Thymus (tissue), 11 donors: ENCODE results near the gene VEPH1. TPM values are rescaled to one million over a fixed set of nuclear protein-coding genes. Genes with fewer than 3 reads are reported as not detected.

Experiments
- DNase-seq, 9 donors: peaks; one replicate each; pipeline ENCODE4 v3.0.0-alpha.2; 2013; ENCODE audit warnings: low spot score in 9 of 9, low read depth in 6 of 9, missing footprints in 1 of 9
- H3K27ac ChIP-seq, 2 donors: one replicate each; pipeline ENCODE4 v1.5.1; 2013; ENCODE audit warnings: control low read depth in 1 of 2, low read depth in 1 of 2, low read length in 1 of 2, mild to moderate bottlenecking in 1 of 2, moderate library complexity in 1 of 2
- H3K27me3 ChIP-seq, 2 donors: one replicate each; pipeline ENCODE4 v1.5.1; 2013; ENCODE audit warnings: low read length in 1 of 2; ENCODE audit not compliant: control insufficient read depth in 2 of 2, insufficient read depth in 1 of 2
- H3K36me3 ChIP-seq, 2 donors: one replicate each; pipeline ENCODE4 v1.5.1; 2013; ENCODE audit warnings: low read length in 1 of 2, mild to moderate bottlenecking in 1 of 2, moderate library complexity in 1 of 2; ENCODE audit not compliant: control insufficient read depth in 2 of 2, insufficient read depth in 2 of 2
- H3K4me1 ChIP-seq, 2 donors: one replicate each; pipeline ENCODE4 v1.5.1; 2013; ENCODE audit warnings: low read length in 2 of 2; ENCODE audit not compliant: control insufficient read depth in 2 of 2, insufficient read depth in 2 of 2
- H3K4me3 ChIP-seq, 2 donors: one replicate each; pipeline ENCODE4 v1.5.1; 2013; ENCODE audit warnings: low read length in 2 of 2, control low read depth in 1 of 2, mild to moderate bottlenecking in 1 of 2
- H3K9me3 ChIP-seq, 2 donors: one replicate each; pipeline ENCODE4 v1.5.1; 2013; ENCODE audit warnings: low read length in 1 of 2, mild to moderate bottlenecking in 1 of 2; ENCODE audit not compliant: control insufficient read depth in 2 of 2, insufficient read depth in 1 of 2
- WGBS: extraction: QIAGEN DNeasy Blood & Tissue Kit; methylation state at CpG from one replicate; pipeline ENCODE4 v1.1.7; 2013; 5-methylcytosine and 5-hydroxymethylcytosine counted together
- polyA plus RNA-seq: library from polyadenylated mRNA; stranded (reverse); fragments of 200-250 nt; gene quantifications from one replicate; pipeline ENCODE4 v1.2.3, GENCODE V29; 2013
- total RNA-seq: library from RNA; stranded (reverse); fragments of 120-200 nt; gene quantifications from one replicate; pipeline ENCODE4 v1.2.4, GENCODE V29; 2013
- donor health status: healthy.

The VEPH1 gene
- total and polyA plus RNA-seq, 2 donors: 0.19 to 1.5 TPM

DNA sequence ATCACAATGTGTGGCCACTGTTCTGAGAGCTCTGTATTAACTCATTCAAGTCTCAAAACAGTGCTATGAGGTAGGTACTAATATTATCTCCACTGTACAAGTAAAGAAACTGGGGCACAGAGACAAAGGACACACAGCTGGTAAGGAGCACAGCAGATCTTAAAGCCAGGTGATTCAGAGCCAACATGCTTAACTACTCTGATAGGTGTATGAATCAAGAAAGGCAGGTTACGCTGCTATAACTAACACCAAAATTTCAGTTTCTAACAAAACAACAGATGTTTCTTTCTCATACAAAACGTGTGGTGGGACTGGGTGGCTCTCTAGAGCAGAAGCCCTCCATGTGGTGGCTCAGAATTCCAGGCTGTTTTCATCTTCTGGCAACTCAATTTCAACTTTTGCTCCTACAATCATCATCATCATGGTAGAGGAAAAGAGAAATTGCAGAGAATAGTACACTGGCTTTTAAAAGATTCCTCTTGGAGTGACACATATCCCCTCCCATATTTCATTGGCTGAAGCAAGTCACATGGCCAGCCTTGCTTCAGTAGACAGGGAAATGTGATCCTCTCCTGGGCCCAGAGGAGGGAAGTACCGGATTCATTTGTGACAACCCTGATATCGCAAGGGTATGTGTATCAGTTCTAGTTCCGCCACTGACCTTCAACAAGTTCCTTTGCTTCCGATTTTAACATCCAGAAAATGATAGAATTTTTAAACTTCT lies 192.7 kb downstream of the VEPH1 start:
- H3K27me3 ChIP-seq: no peaks in the 10 kb centered on the region
- DNase-seq: no peak
- no peak overlapping the region for H3K4me3 ChIP-seq
- WGBS: 94% methylated on average over 6 of the region's 6 CpGs
- no peaks in the 10 kb centered on the region for H3K36me3 ChIP-seq
- H3K4me1 ChIP-seq: no peaks in the 10 kb centered on the region
- no peak overlapping the region for H3K27ac ChIP-seq
- no peaks in the 10 kb centered on the region for H3K9me3 ChIP-seq

DNA sequence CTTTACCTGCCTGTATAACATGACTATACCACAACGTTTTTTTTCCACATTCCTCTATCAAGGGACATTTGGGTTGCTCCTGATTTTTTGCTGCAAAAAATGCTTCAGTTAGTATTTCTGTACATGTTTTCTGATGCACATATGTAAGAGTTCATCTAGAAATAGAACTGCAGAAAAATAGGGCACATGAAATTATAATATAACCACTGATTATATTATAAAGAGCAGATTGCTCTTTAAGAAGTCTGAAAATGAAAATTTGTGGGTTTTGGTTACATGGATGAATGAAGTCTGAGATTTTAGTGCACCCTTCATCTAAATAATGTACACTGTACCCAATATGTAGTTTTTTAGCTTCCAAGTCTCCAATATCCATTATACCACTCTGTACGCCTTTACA lies 196.7 kb downstream of the VEPH1 start:
- H3K27me3 ChIP-seq: no peaks in the 10 kb centered on the region
- H3K36me3 ChIP-seq: no peaks in the 10 kb centered on the region
- 90% methylated on average over 2 of the region's 2 CpGs for WGBS
- no peak overlapping the region for H3K27ac ChIP-seq
- H3K9me3 ChIP-seq: no peaks in the 10 kb centered on the region
- no peaks in the 10 kb centered on the region for H3K4me1 ChIP-seq
- no peak for DNase-seq
- no peak overlapping the region for H3K4me3 ChIP-seq

DNA sequence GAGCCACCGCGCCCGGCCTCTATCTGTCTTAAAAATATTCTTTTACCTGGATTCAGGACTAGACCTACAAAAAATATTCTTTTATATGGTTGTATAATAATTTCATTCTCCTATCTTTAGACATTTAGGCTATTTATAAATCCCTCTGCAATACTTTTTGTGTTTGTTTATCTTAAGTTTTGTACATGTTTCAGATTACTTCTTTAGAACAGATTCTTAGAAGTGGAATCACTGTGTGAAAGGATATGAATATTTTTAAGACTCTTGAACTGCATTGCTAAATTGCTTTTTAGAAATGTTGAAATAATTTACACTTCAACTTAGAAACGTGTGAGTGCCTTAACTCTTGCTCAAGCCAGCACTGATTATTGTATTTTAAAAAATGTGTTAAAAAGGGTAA lies 197.8 kb downstream of the VEPH1 start:
- Histone ChIP-seq H3K36me3 (no peaks in the 10 kb centered on the region), H3K4me1 (no peaks in the 10 kb centered on the region), H3K27me3 (no peaks in the 10 kb centered on the region), H3K4me3 (no peak overlapping the region), H3K27ac (no peak overlapping the region), H3K9me3 (no peaks in the 10 kb centered on the region)
- WGBS: 98% methylated on average over 4 of the region's 4 CpGs
- DNase-seq: no peak

DNA sequence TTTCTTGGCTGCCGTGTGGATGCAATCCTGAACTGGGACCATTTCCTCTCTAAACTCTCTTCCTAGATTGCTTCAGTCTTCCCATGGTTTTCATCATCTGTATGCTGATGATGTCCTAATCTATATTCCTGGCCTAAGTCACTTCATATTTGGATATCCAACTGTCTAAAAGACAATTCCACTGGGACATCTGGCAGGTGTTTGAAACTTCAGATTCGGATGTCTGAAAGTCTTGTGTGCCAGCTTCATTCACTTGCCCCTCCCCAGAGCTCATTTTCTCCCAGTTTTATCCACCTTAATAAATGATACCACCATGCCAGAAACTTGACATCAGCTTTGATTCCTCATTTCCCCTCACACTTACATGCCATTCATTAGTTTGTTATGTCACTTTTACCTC lies 201.5 kb downstream of the VEPH1 start:
- no peaks in the 10 kb centered on the region for H3K27me3 ChIP-seq
- DNase-seq: no peak
- no peak overlapping the region for H3K4me3 ChIP-seq
- WGBS: 91% methylated on average over 2 of the region's 2 CpGs
- no peaks in the 10 kb centered on the region for H3K4me1 ChIP-seq
- H3K27ac ChIP-seq: no peak overlapping the region
- H3K36me3 ChIP-seq: no peaks in the 10 kb centered on the region
- no peaks in the 10 kb centered on the region for H3K9me3 ChIP-seq

- Histone ChIP-seq H3K27ac (no peak overlapping the region), H3K36me3 (no peaks in the 10 kb centered on the region), H3K9me3 (no peaks in the 10 kb centered on the region), H3K4me3 (no peak overlapping the region), H3K4me1 (no peaks in the 10 kb centered on the region), H3K27me3 (no peaks in the 10 kb centered on the region)
- WGBS: 95% methylated on average over 9 of the region's 9 CpGs
- DNase-seq: no peak
These were observed 202.1 kb downstream of the VEPH1 start for GRCh38 chr3:157300981-157301663.

- H3K36me3 ChIP-seq: no peaks in the 10 kb centered on the region
- DNase-seq: no peak
- H3K4me1 ChIP-seq: no peaks in the 10 kb centered on the region
- no peaks in the 10 kb centered on the region for H3K27me3 ChIP-seq
- no peak overlapping the region for H3K27ac ChIP-seq
- no peak overlapping the region for H3K4me3 ChIP-seq
- no peaks in the 10 kb centered on the region for H3K9me3 ChIP-seq
- 93% methylated on average over 2 of the region's 2 CpGs for WGBS
These were observed 203.1 kb downstream of the VEPH1 start for GRCh38 chr3:157300094-157300493.

DNA sequence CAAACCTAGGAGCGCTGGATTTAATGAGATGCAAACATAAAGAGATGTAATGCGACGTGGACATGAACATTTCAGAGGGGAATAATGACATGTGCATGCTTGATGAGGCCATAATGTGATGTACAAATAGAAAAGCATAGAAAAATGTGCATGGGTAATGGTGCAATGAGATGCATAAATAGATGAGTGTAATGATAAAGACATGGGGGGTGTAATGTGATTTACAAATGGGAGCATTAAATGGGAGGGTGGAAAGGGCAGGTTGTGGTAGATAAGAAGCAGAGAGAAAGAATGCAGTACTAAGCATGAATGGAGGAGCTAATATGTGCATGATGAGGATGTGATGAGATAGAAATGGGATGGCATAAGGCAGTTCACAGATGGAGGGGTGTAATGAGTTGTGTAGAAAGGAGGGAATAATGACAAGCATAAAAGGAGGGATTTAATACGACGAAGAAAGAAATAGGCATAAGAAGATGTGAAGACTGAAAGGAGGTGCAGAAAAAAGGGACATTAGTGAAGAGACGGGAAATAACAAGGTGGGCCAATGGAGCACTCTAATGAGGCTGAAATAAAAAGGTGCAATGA lies 205.8 kb downstream of the VEPH1 start:
- Histone ChIP-seq H3K36me3 (no peaks in the 10 kb centered on the region), H3K4me3 (no peak overlapping the region), H3K9me3 (no peaks in the 10 kb centered on the region), H3K27ac (no peak overlapping the region), H3K27me3 (no peaks in the 10 kb centered on the region), H3K4me1 (no peaks in the 10 kb centered on the region)
- DNase-seq: no peak
- WGBS: 97% methylated on average over 6 of the region's 6 CpGs

- Histone ChIP-seq H3K4me3 (no peak overlapping the region), H3K9me3 (no peaks in the 10 kb centered on the region), H3K4me1 (no peaks in the 10 kb centered on the region), H3K36me3 (no peaks in the 10 kb centered on the region), H3K27ac (no peak overlapping the region), H3K27me3 (no peaks in the 10 kb centered on the region)
- DNase-seq: no peak
These were observed 208.3 kb downstream of the VEPH1 start for GRCh38 chr3:157294953-157295352.

GRCh38 chr3:157294491-157294890 lies 208.7 kb downstream of the VEPH1 start:
- WGBS: 8% methylated on average over 1 of the region's 1 CpG
- Histone ChIP-seq H3K4me3 (no peak overlapping the region), H3K27me3 (no peaks in the 10 kb centered on the region), H3K36me3 (no peaks in the 10 kb centered on the region), H3K27ac (no peak overlapping the region), H3K9me3 (no peaks in the 10 kb centered on the region), H3K4me1 (no peaks in the 10 kb centered on the region)
- DNase-seq: no peak
